OCI-LY3 (cell line): ENCODE measurements around the gene UNCX.

ENCODE experiments used
- CTCF ChIP-seq: fragments of 200-600, 300-600 bp; sonication (generic); IDR thresholded peaks from 2 replicates; pipeline ENCODE4 v1.5.1; 2014; ENCODE audit warnings: antibody characterized with exemption, low read length, low read depth
- EZH2phosphoT487 ChIP-seq: fragments of 200-600 bp; shearing (Covaris generic); IDR thresholded peaks from 2 replicates; pipeline ENCODE4 v1.6.1; 2018; ENCODE audit warnings: antibody characterized with exemption, mixed run types, low read depth

GRCh38 chr7:1269336-1269890, 36.7 kb downstream of the UNCX start:
- TF ChIP-seq CTCF (no peak), EZH2phosphoT487 (no peak)
